NB4 (cell line): ENCODE results near the gene WNT6.

Experiments used
- POLR2A ChIP-seq: IDR thresholded peaks from 2 replicates; pipeline ENCODE4 v1.6.1; 2011; ENCODE audit warnings: mild to moderate bottlenecking; ENCODE audit not compliant: insufficient read length; ENCODE audit errors: extremely low read depth
- TF ChIP-seq, protein P1 (sequence below): IDR thresholded peaks from one replicate; pipeline ENCODE4 v1.5.1; 2012; ENCODE audit warnings: low read depth, low read length

DNA sequence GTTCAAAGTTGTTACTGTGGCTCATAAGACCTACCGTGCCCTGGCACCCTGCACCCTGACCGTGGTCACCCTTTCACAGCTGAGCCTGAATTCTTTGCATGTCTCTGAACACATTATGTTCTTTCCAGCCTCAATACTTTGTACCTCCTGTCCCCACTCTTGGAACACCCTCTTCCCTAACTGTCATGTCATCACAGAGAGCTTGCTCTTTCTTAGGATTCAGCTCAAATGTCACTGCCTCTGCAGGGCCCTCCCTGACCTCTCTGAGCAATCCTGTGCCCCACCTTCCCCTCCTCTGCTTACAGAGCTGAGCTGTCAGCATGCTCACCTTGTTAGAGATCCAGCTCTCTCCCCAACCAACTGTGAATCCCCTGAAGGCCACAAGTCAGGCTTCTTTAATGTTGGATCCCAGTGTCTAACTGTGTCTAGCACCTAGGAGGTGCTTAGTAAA is 43.0 kb upstream of the WNT6 start:
- TF ChIP-seq, protein P1, sequence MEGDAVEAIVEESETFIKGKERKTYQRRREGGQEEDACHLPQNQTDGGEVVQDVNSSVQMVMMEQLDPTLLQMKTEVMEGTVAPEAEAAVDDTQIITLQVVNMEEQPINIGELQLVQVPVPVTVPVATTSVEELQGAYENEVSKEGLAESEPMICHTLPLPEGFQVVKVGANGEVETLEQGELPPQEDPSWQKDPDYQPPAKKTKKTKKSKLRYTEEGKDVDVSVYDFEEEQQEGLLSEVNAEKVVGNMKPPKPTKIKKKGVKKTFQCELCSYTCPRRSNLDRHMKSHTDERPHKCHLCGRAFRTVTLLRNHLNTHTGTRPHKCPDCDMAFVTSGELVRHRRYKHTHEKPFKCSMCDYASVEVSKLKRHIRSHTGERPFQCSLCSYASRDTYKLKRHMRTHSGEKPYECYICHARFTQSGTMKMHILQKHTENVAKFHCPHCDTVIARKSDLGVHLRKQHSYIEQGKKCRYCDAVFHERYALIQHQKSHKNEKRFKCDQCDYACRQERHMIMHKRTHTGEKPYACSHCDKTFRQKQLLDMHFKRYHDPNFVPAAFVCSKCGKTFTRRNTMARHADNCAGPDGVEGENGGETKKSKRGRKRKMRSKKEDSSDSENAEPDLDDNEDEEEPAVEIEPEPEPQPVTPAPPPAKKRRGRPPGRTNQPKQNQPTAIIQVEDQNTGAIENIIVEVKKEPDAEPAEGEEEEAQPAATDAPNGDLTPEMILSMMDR = no peak
- TF ChIP-seq POLR2A = no peak
